Measurements from ENCODE around the gene FMNL2.

- TF ChIP-seq POLR2AphosphoS5 (IDR thresholded peaks at IDR 0.05; ENCODE audit: borderline replicate concordance, low read depth, low read length): no peak
- TF ChIP-seq EZH2 (IDR thresholded peaks at IDR 0.05): no peak
Measured at GRCh38 chr2:152600051-152600657, 265.2 kb downstream of the FMNL2 start.
